Measurements from ENCODE around the gene OR52I1.

Gene OR52I1

GRCh38 chr11:4593739-4594138 is at the start of gene OR52I1:
TSS of gene OR52I1 (plus strand) at chr11:4594039. CDS start at chr11:4594039, 0 bp downstream.
- H3K4me3 ChIP-seq (ENCODE audit: low read length), result no peak within 1 kb of the TSS
- no peak for DNase-seq (ENCODE audit: low read depth)
- no peak for TF ChIP-seq CTCF (IDR thresholded peaks at IDR 0.05; ENCODE audit: insufficient read depth, low read depth, low read length, missing control alignments)

- no peak for DNase-seq (ENCODE audit: low read depth)
- TF ChIP-seq CTCF (IDR thresholded peaks at IDR 0.05; ENCODE audit: insufficient read depth, low read depth, low read length, missing control alignments), result no peak
- no peak within 1 kb of the TSS for H3K4me3 ChIP-seq (ENCODE audit: low read length)
Measured at GRCh38 chr11:4544891-4545290, 48.9 kb upstream of the OR52I1 start, which contains the start of gene OR52M1. TSS of gene OR52M1 (plus strand) at chr11:4545191. CDS start at chr11:4545191, 0 bp downstream.

GRCh38 chr11:4546878-4547277 is 47.0 kb upstream of the OR52I1 start:
- no peak for TF ChIP-seq CTCF (IDR thresholded peaks at IDR 0.05; ENCODE audit: insufficient read depth, low read depth, low read length, missing control alignments)
- DNase-seq (ENCODE audit: low read depth), result no peak

GRCh38 chr11:4547416-4547815 is 46.4 kb upstream of the OR52I1 start:
- DNase-seq (ENCODE audit: low read depth), result no peak
- no peak overlapping the region for H3K4me3 ChIP-seq (ENCODE audit: low read length)
- TF ChIP-seq CTCF (IDR thresholded peaks at IDR 0.05; ENCODE audit: insufficient read depth, low read depth, low read length, missing control alignments), result no peak

More at GRCh38 chr11:4546878-4547277, 47.0 kb upstream of the OR52I1 start:
- no peak overlapping the region for H3K4me3 ChIP-seq (ENCODE audit: low read length)

GRCh38 chr11:4551346-4551979 is 42.4 kb upstream of the OR52I1 start:
- H3K4me3 ChIP-seq (ENCODE audit: low read length), result no peak overlapping the region
- peak; percentile 38 for DNase-seq (ENCODE audit: low read depth)
- TF ChIP-seq CTCF (IDR thresholded peaks at IDR 0.05; ENCODE audit: insufficient read depth, low read depth, low read length, missing control alignments), result peak; percentile 32

GRCh38 chr11:4559527-4560440 is 34.1 kb upstream of the OR52I1 start:
- H3K4me3 ChIP-seq (ENCODE audit: low read length), result no peak overlapping the region
- TF ChIP-seq CTCF (IDR thresholded peaks at IDR 0.05; ENCODE audit: insufficient read depth, low read depth, low read length, missing control alignments), result no peak
- DNase-seq (ENCODE audit: low read depth), result no peak

Data from epithelial cell of esophagus (primary cell).